HG03520 (cell line): ENCODE data around the gene GUCA1C.

Source experiments
- ATAC-seq: cut with Tn5 transposase; IDR thresholded peaks from one replicate; pipeline ENCODE4 v1.9.1; 2021; ENCODE audit warnings: mild to moderate bottlenecking, moderate library complexity; ENCODE audit not compliant: unreplicated experiment

GUCA1C gene

DNA sequence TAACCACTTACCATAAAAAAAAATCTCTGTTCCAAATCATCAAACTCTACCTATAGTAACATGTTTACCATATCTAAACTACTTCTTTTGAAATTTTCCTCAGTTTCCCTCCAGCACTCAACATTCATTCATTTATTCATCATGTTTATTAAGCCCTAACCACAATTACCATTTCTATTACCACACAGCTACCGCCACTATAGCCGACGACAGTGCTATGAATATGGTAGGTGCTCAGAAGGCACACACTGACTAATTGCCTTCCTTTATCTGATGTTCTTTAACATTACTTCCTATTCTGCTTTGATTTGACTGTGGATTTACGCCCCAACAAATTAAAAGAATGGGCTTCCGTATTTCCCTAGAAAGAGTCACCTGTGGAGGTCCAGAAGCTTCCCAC, 43.9 kb downstream of the GUCA1C start:
- ATAC-seq: no peak

DNA sequence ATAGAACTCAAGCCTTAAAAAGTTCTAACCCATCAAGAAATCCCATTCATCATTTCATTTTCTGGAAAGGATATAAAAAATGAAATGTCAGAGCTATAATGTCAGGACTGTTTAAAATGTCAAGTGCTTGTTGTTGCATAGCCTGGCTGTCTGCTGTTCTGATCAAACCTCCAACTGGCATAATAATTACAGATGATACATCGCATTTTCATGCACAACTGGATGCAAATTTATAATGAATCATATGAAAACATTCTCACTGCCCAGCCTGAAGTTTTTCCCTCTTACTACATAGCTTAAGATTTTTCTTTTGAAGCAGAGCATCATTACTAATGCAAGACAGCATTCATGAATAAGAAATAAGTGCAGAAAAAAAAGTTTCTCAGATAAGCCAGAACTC, 46.5 kb downstream of the GUCA1C start:
- ATAC-seq: no peak

DNA sequence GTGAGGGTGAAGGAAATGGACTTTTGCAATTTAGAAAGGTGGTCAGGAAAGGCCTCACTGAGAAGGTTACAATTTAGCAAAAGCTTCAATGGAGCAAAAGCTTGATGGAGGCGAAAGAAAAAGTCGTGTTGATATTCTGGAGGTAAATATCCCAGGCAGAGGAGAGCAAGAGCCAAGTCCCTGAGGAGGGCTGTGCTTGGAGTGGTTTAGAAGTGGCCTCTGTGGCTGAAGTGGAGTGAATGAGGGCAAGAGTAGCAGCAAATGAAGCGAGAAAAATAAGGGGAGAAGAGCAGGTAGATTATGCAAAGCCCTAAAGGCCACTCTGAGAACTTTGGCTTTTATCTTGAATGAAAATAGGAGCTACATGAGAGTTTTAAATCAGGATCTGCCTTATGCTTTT, 54.1 kb downstream of the GUCA1C start:
- ATAC-seq: no peak

DNA sequence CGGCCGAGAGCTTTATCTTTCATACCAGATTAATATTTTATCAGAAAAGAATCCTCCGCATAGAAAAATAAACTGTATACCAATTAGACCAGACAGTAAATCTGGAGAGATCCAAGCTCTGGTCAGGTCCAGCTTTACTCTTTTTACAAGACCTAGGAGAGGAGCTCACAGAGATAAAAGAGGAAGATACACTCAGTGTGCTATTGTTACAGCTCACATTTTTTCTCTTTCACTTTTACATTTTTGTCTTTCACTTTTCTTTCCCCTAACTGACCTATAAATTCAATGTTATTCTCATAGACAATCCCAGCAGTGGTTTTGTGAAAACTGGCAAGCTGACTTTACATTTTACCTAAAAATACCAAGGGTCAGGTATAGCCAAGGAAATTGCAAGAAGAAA, 55.8 kb downstream of the GUCA1C start:
- peak; percentile 50 for ATAC-seq

DNA sequence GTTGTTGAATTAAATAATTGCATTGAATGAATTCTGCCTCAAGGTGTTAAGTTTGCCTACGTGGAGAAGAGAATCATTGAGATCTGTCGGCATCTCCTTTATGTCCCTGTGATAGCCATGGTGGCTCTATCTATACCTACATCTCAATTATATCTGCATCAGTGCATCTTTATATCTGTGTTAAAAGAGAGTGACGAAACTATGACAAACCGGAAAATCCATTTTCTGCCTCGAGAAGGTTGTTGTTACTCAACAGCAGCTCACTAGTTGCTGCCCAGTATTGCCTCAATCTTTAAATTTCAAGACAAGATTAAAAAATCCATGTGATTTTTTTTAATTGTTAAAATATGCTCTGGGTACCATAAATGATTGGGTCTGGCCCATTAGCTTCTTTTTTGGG, 58.7 kb downstream of the GUCA1C start:
- no peak for ATAC-seq

DNA sequence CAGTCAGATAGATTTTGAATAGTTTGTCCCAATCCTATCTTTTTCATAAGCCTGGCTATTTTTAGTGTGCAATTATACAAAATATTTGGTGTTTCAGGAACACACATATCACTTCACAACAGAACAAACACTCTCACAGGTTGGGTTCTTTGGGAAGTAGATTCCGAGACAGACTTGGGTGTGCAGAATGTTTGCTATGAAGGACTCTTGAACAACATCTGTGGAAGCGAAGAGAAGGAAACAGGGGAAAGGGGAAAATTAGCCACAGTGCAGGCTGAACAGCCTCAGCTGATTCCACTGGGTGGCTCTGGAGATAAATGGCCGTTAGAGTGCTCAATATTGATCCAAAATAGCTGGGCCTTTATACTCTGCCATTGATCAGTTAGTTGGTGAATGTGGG, 61.8 kb downstream of the GUCA1C start:
- ATAC-seq: no peak

DNA sequence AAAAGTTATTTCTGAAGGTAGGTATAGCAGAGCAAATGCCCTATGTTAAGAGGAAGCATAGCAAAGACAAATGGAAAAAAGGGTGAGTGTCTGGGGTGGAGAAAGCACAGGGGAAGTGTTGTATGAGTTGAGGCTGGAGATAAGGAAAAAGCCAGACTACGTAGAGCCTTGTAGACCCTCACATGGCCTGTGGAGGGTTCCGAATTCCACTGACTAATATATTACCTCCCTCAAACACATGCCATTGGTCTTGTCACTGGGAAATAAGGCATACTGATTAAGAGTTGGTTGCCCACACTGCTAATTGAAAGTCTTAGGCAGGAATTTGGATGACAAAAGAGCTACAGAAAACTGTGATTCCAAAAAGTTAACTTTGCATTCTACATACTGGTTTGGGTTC, 65.9 kb downstream of the GUCA1C start:
- no peak for ATAC-seq

DNA sequence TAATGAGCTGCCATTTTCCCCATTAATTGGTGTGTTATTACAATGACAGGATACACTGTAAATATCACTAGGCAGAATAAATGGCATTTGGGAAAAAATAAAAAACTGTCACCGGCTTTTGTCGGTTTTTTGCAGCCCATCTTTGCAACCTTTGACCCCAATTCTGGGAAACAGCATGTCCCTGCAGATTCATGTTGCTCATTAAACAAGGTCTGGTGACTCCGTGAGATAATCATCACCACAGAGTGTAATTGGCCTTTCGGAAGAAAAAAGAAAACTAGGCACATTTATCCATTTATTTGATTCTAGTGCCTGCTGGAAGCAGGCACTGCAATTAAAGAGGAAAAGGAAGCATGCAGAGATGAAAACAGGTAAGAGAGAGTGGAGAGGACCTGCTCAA, 66.6 kb downstream of the GUCA1C start:
- ATAC-seq: no peak

DNA sequence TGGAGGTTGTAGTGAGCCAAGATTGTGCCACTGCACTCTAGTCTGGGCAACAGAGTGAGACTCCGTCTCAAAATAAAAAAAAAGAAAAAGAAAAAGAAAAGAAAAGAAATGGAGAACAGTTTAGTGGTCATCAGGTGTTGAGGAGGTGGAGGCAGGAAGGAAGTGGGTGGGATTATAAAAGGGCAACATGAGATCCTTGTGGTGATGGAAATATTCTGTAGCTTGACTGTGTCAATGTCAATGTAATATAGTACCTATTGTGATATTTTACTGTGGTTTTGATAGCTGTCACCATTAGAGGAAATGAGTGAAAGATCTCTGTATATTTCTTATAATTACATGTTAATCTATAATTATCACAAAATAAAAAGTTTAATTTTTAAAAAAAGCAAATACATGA, 70.3 kb downstream of the GUCA1C start:
- ATAC-seq: no peak

DNA sequence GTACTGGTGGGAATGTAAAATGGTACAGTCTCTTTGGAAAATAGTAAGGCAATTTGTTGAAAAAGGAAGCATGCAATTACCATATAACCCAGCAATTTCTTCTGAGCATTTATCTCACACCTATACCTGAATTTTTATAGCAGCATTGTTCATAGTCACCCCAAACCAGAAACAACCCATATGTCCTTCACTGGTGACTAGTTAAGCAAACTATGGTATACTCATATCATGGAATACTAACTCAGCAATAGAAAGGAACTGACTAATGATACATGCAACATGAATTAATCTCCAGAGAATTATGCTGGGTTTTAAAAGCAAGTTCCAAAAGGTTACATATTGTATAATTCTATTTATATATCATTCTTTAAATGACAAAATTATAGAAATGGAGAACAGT, 70.9 kb downstream of the GUCA1C start:
- ATAC-seq: no peak

DNA sequence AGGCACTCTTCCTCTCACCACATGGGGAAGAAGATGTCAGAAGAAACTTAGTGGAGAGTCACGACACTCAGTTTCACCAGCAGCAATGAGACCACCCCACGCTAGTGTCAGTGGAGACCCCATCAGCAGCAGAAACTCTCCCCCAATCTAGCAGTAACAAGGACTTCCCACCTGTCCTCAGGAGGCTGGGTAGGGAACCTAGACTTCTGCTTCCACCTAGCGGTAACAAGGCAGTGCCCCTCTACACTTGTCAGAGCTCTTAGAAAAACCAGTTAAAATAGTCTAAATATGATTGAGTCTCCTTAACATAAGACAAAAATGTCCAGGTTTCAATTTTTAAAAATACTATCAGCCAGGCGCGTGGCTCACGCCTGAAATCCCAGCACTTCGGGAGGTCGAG, 73.8 kb downstream of the GUCA1C start:
- no peak for ATAC-seq

DNA sequence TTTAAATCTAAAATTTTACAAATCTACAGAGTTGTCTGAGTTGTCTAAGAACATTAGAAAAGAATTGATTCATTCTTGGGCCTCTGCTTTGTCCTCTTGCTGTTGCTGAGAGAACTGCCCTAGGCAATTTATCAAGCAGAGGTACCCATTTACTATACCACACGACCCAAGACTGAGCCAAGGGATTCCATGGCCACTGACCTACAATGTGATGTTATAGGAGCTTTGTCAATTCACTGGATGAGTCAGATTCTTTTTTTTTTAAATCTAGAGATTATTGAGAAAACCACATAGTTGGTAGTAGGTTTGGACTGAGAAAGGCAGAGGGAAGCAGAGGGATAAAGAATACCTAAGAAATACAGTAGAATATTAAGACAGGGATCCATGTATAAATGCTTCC, 75.8 kb downstream of the GUCA1C start:
- no peak for ATAC-seq

DNA sequence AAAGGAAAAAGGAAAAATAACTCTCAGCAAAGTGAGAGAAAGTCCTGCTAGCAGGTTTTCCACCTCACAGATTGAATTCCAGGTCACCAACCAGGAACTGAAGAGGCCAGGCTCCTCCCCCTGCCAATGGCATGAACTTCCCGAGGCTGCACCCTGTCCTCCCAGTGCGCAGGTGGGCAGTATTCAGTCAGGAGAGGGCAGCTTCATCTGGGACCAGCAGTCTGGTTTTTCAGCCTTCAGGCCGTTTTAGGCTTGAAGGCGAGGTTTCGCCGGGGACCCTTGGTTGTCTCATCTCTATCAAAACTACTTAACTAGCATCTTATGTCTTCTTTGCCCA, 89.9 kb downstream of the GUCA1C start:
- no peak for ATAC-seq

DNA sequence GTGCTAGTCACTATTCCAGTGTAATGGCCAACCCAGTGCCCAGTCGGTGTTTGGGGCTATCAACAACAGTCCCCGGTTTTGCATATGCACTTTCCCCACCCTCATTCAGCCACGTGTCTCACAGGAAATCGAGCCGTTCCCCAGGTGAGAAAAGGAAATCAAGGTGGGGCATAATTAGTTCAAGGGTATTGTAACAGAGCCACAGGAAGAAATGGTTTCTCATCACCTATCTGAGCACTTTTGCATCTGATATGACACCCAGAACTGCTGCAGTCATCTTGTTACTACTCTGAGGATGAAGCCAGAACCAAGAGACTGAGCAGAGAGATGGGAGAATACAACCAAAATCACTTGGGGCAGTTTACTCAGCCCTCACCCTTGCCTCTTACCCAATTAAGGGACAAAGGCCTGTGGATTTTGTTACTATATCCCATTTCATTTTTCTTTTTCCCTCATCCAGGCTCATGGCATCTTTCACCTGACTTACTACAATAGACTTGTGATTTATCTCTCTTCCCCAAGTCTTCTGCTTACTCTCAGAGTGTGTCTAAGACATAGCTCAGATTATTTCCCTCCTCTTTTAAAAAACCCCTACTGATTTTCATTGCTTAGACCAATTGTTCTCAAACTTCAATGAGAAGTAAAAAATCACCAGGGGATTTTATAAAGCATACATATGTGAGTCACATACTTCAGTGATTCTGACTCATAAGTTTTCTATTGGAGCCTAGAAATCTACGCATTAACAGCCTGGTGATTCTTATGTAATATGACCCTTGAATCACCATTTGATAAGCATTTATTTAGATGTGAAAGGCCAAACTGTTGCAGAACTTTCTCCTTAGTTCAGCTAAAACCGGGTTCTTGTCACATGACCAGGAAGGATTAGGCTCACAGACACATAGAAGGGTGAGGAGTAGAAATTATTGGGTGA, 90.5 kb downstream of the GUCA1C start:
- peak; percentile 63 for ATAC-seq

DNA sequence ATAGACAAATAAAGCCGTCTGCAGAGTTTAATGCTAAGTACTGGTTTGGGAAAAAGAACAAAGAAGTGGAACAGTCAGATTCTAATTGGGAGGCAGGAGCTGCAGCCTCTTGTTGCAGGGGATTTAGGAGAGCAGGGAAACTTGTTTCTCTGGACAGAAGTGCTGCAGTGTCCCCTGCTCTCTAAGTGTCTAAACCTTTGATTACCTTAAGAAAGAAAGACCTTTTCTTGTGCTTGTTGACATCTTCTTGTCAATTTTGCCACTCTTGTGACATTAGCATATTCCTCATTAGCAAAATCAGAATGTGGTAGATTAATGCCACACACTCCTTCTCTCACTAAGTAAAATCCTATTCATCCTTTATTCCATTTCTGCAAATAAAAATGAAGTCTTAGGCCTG, 92.3 kb downstream of the GUCA1C start:
- ATAC-seq: no peak
